Measurements from ENCODE around the gene MBNL1. TPM values are rescaled to one million over a fixed set of nuclear protein-coding genes. Genes with fewer than 3 reads are reported as not detected.

The MBNL1 gene
- total and polyA plus RNA-seq, 4 donors, result 25.8 to 121 (median 71.9) TPM

- H3K9me3 ChIP-seq (ENCODE audit: control insufficient read depth, insufficient read depth, low read length), result no peaks in the 10 kb centered on the region
- H3K36me3 ChIP-seq (ENCODE audit: control insufficient read depth, insufficient read depth, low read length), result no peaks in the 10 kb centered on the region
- H3K4me3 ChIP-seq (ENCODE audit: low read depth, low read length), result no peak overlapping the region
- no peak overlapping the region for H3K27ac ChIP-seq (ENCODE audit: low read depth, low read length)
- H3K4me1 ChIP-seq (ENCODE audit: control insufficient read depth, insufficient read depth, low read length), result no peaks in the 10 kb centered on the region
- no CpG with 5 or more reads among the region's 2 CpGs for WGBS (ENCODE audit: insufficient coverage)
- H3K27me3 ChIP-seq (ENCODE audit: control insufficient read depth, insufficient read depth, low read length), result no peaks in the 10 kb centered on the region
- DNase-seq (ENCODE audit: low read depth in 4 of 6, low spot score in 6 of 6), result no peak
Measured at GRCh38 chr3:152259468-152259867, 9.3 kb upstream of the MBNL1 start.

- Histone ChIP-seq H3K4me3 (ENCODE audit: low read depth, low read length) (no peak overlapping the region), H3K27me3 (ENCODE audit: control insufficient read depth, insufficient read depth, low read length) (no peaks in the 10 kb centered on the region), H3K27ac (ENCODE audit: low read depth, low read length) (no peak overlapping the region), H3K4me1 (ENCODE audit: control insufficient read depth, insufficient read depth, low read length) (no peaks in the 10 kb centered on the region), H3K9me3 (ENCODE audit: control insufficient read depth, insufficient read depth, low read length) (no peaks in the 10 kb centered on the region), H3K36me3 (ENCODE audit: control insufficient read depth, insufficient read depth, low read length) (no peaks in the 10 kb centered on the region)
- DNase-seq (ENCODE audit: low read depth in 4 of 6, low spot score in 6 of 6), result no peak
- 40% methylated on average over 1 of the region's 3 CpGs for WGBS (ENCODE audit: insufficient coverage)
Measured at GRCh38 chr3:152260026-152260425, 8.7 kb upstream of the MBNL1 start.

GRCh38 chr3:152260529-152260928 is 8.2 kb upstream of the MBNL1 start:
- Histone ChIP-seq H3K36me3 (ENCODE audit: control insufficient read depth, insufficient read depth, low read length) (no peaks in the 10 kb centered on the region), H3K4me1 (ENCODE audit: control insufficient read depth, insufficient read depth, low read length) (no peaks in the 10 kb centered on the region)
- WGBS (ENCODE audit: insufficient coverage), result 83% methylated on average over 1 of the region's 1 CpG

GRCh38 chr3:152261329-152261728 is 7.4 kb upstream of the MBNL1 start:
- H3K4me1 ChIP-seq (ENCODE audit: control insufficient read depth, insufficient read depth, low read length), result no peaks in the 10 kb centered on the region
- WGBS (ENCODE audit: insufficient coverage), result no CpG with 5 or more reads among the region's 3 CpGs
- H3K36me3 ChIP-seq (ENCODE audit: control insufficient read depth, insufficient read depth, low read length), result no peaks in the 10 kb centered on the region
- no peaks in the 10 kb centered on the region for H3K9me3 ChIP-seq (ENCODE audit: control insufficient read depth, insufficient read depth, low read length)
- no peaks in the 10 kb centered on the region for H3K27me3 ChIP-seq (ENCODE audit: control insufficient read depth, insufficient read depth, low read length)
- DNase-seq (ENCODE audit: low read depth in 4 of 6, low spot score in 6 of 6), result no peak
- H3K27ac ChIP-seq (ENCODE audit: low read depth, low read length), result no peak overlapping the region
- no peak overlapping the region for H3K4me3 ChIP-seq (ENCODE audit: low read depth, low read length)

More at GRCh38 chr3:152260529-152260928, 8.2 kb upstream of the MBNL1 start:
- Histone ChIP-seq H3K27ac (ENCODE audit: low read depth, low read length) (no peak overlapping the region), H3K4me3 (ENCODE audit: low read depth, low read length) (no peak overlapping the region), H3K9me3 (ENCODE audit: control insufficient read depth, insufficient read depth, low read length) (no peaks in the 10 kb centered on the region), H3K27me3 (ENCODE audit: control insufficient read depth, insufficient read depth, low read length) (no peaks in the 10 kb centered on the region)
- DNase-seq (ENCODE audit: low read depth in 4 of 6, low spot score in 6 of 6), result no peak

- Histone ChIP-seq H3K36me3 (ENCODE audit: control insufficient read depth, insufficient read depth, low read length) (no peaks in the 10 kb centered on the region), H3K9me3 (ENCODE audit: control insufficient read depth, insufficient read depth, low read length) (no peaks in the 10 kb centered on the region), H3K4me1 (ENCODE audit: control insufficient read depth, insufficient read depth, low read length) (peaks cover 5% of the 10 kb centered on the region), H3K27ac (ENCODE audit: low read depth, low read length) (no peak overlapping the region), H3K27me3 (ENCODE audit: control insufficient read depth, insufficient read depth, low read length) (no peaks in the 10 kb centered on the region), H3K4me3 (ENCODE audit: low read depth, low read length) (no peak overlapping the region)
- no peak for DNase-seq (ENCODE audit: low read depth in 4 of 6, low spot score in 6 of 6)
- WGBS (ENCODE audit: insufficient coverage), result 100% methylated on average over 1 of the region's 2 CpGs
Measured at GRCh38 chr3:152263711-152264110, 5.0 kb upstream of the MBNL1 start.

GRCh38 chr3:152264378-152264777 is 4.4 kb upstream of the MBNL1 start:
- Histone ChIP-seq H3K36me3 (ENCODE audit: control insufficient read depth, insufficient read depth, low read length) (no peaks in the 10 kb centered on the region), H3K27me3 (ENCODE audit: control insufficient read depth, insufficient read depth, low read length) (no peaks in the 10 kb centered on the region), H3K27ac (ENCODE audit: low read depth, low read length) (no peak overlapping the region), H3K9me3 (ENCODE audit: control insufficient read depth, insufficient read depth, low read length) (no peaks in the 10 kb centered on the region), H3K4me1 (ENCODE audit: control insufficient read depth, insufficient read depth, low read length) (peaks cover 5% of the 10 kb centered on the region), H3K4me3 (ENCODE audit: low read depth, low read length) (no peak overlapping the region)
- no peak for DNase-seq (ENCODE audit: low read depth in 4 of 6, low spot score in 6 of 6)

- H3K4me1 ChIP-seq (ENCODE audit: control insufficient read depth, insufficient read depth, low read length), result peaks cover 5% of the 10 kb centered on the region
- 94% methylated on average over 3 of the region's 3 CpGs for WGBS (ENCODE audit: insufficient coverage)
Measured at GRCh38 chr3:152266221-152266995, 2.3 kb upstream of the MBNL1 start.

GRCh38 chr3:152267831-152268554 is 736 bp upstream of the MBNL1 start:
- Histone ChIP-seq H3K36me3 (ENCODE audit: control insufficient read depth, insufficient read depth, low read length) (no peaks in the 10 kb centered on the region), H3K27ac (ENCODE audit: low read depth, low read length) (peak overlapping the region; percentile 98), H3K4me1 (ENCODE audit: control insufficient read depth, insufficient read depth, low read length) (peaks cover 5% of the 10 kb centered on the region), H3K4me3 (ENCODE audit: low read depth, low read length) (peak overlapping the region; percentile 95), H3K27me3 (ENCODE audit: control insufficient read depth, insufficient read depth, low read length) (no peaks in the 10 kb centered on the region), H3K9me3 (ENCODE audit: control insufficient read depth, insufficient read depth, low read length) (no peaks in the 10 kb centered on the region)
- DNase-seq (ENCODE audit: low read depth in 4 of 6, low spot score in 6 of 6), result peak in 4 of 6 donors; percentile 21 to 71 (median 42)
- WGBS (ENCODE audit: insufficient coverage), result 18% methylated on average over 11 of the region's 16 CpGs

More at GRCh38 chr3:152266221-152266995, 2.3 kb upstream of the MBNL1 start:
- Histone ChIP-seq H3K27me3 (ENCODE audit: control insufficient read depth, insufficient read depth, low read length) (no peaks in the 10 kb centered on the region), H3K4me3 (ENCODE audit: low read depth, low read length) (no peak overlapping the region), H3K27ac (ENCODE audit: low read depth, low read length) (peak overlapping the region; percentile 98), H3K36me3 (ENCODE audit: control insufficient read depth, insufficient read depth, low read length) (no peaks in the 10 kb centered on the region), H3K9me3 (ENCODE audit: control insufficient read depth, insufficient read depth, low read length) (no peaks in the 10 kb centered on the region)
- peak in 1 of 6 donors; percentile 40 for DNase-seq (ENCODE audit: low read depth in 4 of 6, low spot score in 6 of 6)

GRCh38 chr3:152269056-152269830 is 514 bp downstream of the MBNL1 start:
- H3K27me3 ChIP-seq (ENCODE audit: control insufficient read depth, insufficient read depth, low read length), result no peaks in the 10 kb centered on the region
- no peaks in the 10 kb centered on the region for H3K9me3 ChIP-seq (ENCODE audit: control insufficient read depth, insufficient read depth, low read length)
- no peaks in the 10 kb centered on the region for H3K36me3 ChIP-seq (ENCODE audit: control insufficient read depth, insufficient read depth, low read length)
- peaks cover 5% of the 10 kb centered on the region for H3K4me1 ChIP-seq (ENCODE audit: control insufficient read depth, insufficient read depth, low read length)
- H3K27ac ChIP-seq (ENCODE audit: low read depth, low read length), result peak overlapping the region; percentile 98
- peak overlapping the region; percentile 95 for H3K4me3 ChIP-seq (ENCODE audit: low read depth, low read length)
- under 1% methylated on average over 49 of the region's 56 CpGs for WGBS (ENCODE audit: insufficient coverage)
- peak; percentile 10 to 82 (median 56) for DNase-seq (ENCODE audit: low read depth in 4 of 6, low spot score in 6 of 6)

Measured in spinal cord (tissue), 10 donors.